GM19238 (cell line): ENCODE data around the gene FHIT.

ENCODE experiments used
- DNase-seq: peaks from one replicate; pipeline ENCODE4 v3.0.0; 2011; ENCODE audit warnings: low spot score; ENCODE audit not compliant: insufficient read length

FHIT gene

GRCh38 chr3:61172684-61173083, 78.6 kb downstream of the FHIT start:
- DNase-seq, result no peak

- no peak for DNase-seq
Observed at GRCh38 chr3:61172203-61172602, 79.0 kb downstream of the FHIT start.

GRCh38 chr3:61169621-61170251, 81.5 kb downstream of the FHIT start:
- no peak for DNase-seq

- DNase-seq, result no peak
Observed at GRCh38 chr3:61168286-61168685, 83.0 kb downstream of the FHIT start.

GRCh38 chr3:61162965-61163364, 88.3 kb downstream of the FHIT start:
- no peak for DNase-seq

GRCh38 chr3:61158667-61159066, 92.6 kb downstream of the FHIT start:
- DNase-seq, result no peak

GRCh38 chr3:61158216-61158615, 93.0 kb downstream of the FHIT start:
- no peak for DNase-seq

GRCh38 chr3:61157414-61157813, 93.8 kb downstream of the FHIT start:
- no peak for DNase-seq

GRCh38 chr3:61155701-61156292, 95.5 kb downstream of the FHIT start:
- DNase-seq, result no peak

GRCh38 chr3:61154457-61155198, 96.6 kb downstream of the FHIT start:
- no peak for DNase-seq

- DNase-seq, result no peak
Observed at GRCh38 chr3:61152071-61152470, 99.2 kb downstream of the FHIT start.

- DNase-seq, result no peak
Observed at GRCh38 chr3:61149236-61149635, 102.0 kb downstream of the FHIT start.

GRCh38 chr3:61146010-61146890, 105.0 kb downstream of the FHIT start:
- DNase-seq, result no peak

GRCh38 chr3:61141697-61142096, 109.6 kb downstream of the FHIT start:
- no peak for DNase-seq

GRCh38 chr3:61141227-61141626, 110.0 kb downstream of the FHIT start:
- DNase-seq, result no peak

- DNase-seq, result no peak
Observed at GRCh38 chr3:61139686-61140085, 111.6 kb downstream of the FHIT start.

- DNase-seq, result no peak
Observed at GRCh38 chr3:61138401-61138800, 112.9 kb downstream of the FHIT start.

- DNase-seq, result no peak
Observed at GRCh38 chr3:61136191-61136590, 115.1 kb downstream of the FHIT start.

- no peak for DNase-seq
Observed at GRCh38 chr3:61134532-61134931, 116.7 kb downstream of the FHIT start.

- no peak for DNase-seq
Observed at GRCh38 chr3:61132062-61132461, 119.2 kb downstream of the FHIT start.

- DNase-seq, result no peak
Observed at GRCh38 chr3:61118830-61119229, 132.4 kb downstream of the FHIT start.
